GM18526 (cell line): ENCODE measurements around the gene TMPRSS6.

ENCODE experiments used
- POLR2A ChIP-seq: IDR thresholded peaks from 3 replicates; pipeline ENCODE4 v1.6.1; 2011; ENCODE audit not compliant: insufficient read length; ENCODE audit errors: extremely low read depth

TMPRSS6 gene

DNA sequence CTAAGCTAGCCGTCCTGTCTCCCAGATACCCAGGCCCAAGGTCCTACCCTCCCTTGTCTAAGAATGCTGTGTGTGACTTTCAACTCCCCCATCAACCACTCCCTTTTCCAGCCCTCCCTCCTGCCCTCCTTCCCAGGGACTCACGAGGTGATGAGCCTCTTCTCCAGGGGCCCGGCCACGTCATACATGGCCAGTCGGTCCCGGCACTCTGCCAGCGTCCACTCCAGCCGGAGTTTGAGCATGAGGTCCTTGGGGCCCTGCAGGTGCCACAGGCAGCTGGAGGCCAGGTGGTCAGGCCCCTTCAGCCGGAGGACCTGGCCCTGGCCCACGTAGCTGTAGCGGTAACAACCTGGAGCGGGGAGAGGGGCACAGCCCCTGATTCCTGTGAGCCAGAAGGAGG lies 20.1 kb downstream of the TMPRSS6 start:
- TF ChIP-seq POLR2A = no peak

DNA sequence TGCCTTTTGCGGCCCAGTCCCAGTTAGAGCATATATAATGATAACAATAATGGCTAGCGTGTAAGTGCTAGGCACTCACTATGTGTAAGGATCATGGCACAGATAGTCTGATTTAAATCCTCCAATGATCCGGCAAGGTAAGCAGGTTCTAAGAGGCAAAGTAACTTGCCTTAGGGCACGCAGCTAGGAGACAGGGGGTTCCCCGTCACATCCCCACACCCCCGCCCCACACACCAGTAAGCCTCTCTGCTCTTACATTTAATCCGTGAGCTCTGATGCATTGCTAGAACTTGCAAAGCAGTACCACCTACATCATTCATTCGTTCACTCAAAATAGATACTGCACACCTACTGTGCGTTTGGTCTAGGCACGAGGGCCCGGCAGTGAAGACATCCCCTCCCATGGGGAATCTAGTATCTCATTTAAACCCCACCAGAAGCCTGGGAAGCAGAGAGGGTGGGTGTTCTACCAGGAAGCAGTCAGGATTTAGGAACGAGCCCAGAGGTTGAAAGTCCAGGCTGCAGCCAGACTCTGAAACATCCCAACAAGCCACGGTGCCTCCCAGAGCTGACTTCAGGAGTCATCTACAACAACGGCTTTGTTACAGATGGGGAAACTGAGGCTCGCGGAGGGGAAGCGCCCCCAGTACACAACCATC lies 20.6 kb downstream of the TMPRSS6 start:
- no peak for TF ChIP-seq POLR2A

DNA sequence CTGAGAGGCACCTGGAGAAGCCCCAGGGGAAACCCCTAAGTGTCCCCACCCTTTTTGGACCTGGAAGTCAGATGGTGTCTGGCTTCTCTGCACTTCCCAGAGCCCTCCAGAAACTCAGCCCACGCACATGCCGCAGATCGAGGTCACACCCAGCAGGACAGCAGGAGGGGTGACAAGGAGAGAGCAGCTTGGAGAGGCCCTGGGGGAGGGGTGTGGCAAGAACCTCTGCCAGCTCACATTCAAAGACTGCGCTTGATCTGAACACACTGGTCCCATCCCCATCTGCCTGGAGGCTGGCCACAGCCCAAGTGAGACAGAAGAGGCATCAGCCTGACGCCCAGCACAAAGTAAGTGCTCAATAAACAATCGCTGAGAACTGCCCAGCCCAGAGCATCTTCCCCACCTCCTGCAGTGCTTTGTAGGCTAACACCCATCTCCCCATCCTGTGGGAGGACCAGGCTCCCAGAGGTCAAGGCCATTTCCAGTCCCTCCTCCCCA lies 21.4 kb downstream of the TMPRSS6 start:
- TF ChIP-seq POLR2A = no peak

DNA sequence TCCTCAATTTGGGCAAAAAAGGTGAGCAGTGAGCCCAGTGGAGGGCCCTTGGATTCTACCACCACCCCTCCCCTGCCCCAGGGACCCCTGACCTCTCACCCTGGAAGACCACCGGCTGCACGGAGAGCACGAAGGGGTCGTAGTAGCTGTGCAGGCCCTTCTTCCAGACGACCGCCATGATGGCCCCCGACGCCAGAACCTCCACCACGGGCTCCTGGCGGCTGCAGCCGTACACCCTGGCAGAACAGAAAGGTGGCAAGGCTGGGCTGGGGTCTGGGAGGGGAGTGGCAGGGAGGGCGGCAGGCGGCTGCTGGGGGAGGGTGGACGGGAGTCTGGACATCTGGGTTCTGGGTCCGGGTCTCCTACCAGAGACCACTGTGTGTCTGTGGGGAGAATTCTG lies 23.3 kb downstream of the TMPRSS6 start:
- TF ChIP-seq POLR2A = no peak

DNA sequence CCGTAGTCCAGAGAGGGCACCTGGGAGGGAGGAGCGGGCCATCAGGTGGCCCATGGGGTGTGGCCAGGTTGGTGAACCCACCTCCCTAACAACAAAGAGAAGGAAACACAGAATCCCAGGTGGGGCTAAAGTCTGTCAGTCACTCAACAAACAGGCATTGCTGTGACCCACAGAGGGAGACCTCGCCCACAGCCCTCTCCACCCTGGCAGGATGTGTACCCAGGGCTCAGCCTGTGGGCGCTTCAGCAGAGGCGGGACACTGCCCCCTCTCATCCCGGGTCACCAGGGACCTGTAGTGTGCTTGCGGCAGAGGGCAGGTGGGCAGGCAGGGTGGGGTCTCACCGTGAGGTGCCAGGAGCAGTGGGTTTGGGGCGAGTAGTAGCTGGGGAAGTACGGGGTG lies 25.1 kb downstream of the TMPRSS6 start:
- no peak for TF ChIP-seq POLR2A

DNA sequence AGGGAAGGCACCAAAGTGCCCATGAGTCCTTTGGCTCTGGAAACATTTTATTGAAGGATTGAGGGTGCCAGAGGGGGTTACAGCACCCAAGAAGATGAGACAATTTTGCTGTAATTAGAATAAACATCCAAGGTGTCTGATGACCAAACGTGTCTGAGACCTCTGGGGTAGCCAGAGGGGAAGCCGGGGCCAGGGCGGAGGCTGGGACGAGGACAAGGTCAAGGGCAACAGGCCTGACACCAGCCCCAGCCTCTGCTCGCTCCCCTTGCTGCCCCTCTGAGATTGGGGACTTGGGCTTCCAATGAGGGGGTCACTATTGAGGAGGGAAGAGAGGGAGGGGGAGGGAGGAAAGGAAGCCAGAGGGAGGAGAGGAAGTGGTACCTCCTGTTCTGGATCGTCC lies 25.6 kb downstream of the TMPRSS6 start:
- TF ChIP-seq POLR2A = no peak

GRCh38 chr22:37082251-37082873 lies 27.2 kb downstream of the TMPRSS6 start:
- no peak for TF ChIP-seq POLR2A

DNA sequence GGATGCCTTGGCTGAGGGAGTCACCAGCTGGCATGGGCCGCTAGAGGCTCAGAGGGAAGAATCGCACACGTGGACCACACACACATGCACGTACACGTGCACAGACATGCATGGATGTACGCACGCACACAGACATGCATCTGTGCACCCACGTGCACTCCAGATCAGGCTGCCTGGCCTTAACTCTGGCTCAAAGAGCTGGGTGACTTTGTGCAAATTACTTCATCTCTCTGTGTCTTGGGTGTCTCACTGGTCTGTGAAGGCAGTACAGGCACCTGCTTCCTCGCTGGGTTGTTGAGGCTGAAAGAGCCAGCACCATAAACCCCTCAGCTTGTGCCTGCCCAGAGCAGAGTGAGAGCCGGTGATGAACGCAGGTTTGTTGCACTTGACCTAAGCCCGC lies 28.7 kb downstream of the TMPRSS6 start:
- no peak for TF ChIP-seq POLR2A

DNA sequence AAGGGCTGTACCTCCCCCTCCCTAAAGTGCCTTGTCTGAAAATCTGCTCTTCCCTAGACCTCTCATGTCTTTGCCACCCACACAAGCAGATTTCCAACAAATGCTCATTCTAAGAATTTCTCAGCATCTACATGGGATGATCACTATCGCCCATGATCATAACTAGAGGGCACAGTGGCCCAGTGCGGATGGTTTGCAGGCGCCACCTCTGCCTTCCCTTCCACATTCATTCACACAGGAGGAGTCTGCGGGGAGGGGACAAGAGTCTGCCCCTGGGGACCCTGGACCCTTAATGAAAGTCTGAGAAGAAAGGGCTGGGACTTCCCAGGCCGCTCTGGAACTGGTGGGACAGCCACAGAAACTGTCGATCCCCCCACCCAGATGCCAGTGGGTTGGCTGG lies 29.1 kb downstream of the TMPRSS6 start:
- TF ChIP-seq POLR2A = no peak

DNA sequence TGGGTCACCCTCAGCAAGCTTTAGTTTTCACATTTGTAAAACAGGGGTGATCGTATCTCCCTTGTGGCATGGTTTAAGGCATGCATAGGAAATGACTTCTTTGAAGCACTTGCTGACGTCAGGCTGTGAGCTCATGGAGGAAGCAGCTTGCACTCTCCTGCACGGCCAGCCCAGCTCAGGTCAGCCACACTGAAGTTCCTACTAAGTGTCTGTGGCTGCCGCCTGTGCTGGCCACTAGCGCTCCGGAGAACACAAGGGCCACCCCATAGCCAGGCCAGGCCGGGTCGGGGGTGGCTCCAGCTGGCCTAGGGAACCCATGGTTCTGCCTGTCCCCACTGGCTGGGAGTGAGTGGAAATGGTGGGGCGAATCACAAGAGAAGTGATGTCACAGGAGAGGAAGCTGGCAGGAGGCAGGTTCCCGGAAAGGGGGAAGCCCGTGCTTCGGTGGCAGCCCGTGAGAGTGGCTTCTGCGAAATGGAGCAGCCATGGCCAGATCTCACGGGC lies 29.8 kb downstream of the TMPRSS6 start:
- TF ChIP-seq POLR2A = no peak

DNA sequence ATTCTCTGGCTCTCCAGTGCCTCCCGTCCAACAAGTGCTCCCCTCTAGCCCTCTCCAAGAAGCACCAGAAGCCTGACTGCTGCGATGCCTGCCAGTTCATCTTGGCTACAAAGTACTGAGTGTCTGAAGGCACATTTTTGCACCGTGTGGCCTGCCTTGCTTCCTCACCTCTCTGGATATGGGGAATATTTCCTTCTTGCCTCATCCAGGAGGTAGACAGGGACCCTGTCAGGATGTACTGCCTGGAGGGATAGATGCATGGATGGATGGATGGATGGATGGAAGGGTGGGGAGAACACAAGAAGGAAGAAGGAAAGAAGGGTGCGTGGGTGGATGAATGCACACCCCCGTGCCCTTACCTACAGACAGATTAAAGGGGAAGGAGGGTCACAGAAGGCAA lies 30.4 kb downstream of the TMPRSS6 start:
- no peak for TF ChIP-seq POLR2A

DNA sequence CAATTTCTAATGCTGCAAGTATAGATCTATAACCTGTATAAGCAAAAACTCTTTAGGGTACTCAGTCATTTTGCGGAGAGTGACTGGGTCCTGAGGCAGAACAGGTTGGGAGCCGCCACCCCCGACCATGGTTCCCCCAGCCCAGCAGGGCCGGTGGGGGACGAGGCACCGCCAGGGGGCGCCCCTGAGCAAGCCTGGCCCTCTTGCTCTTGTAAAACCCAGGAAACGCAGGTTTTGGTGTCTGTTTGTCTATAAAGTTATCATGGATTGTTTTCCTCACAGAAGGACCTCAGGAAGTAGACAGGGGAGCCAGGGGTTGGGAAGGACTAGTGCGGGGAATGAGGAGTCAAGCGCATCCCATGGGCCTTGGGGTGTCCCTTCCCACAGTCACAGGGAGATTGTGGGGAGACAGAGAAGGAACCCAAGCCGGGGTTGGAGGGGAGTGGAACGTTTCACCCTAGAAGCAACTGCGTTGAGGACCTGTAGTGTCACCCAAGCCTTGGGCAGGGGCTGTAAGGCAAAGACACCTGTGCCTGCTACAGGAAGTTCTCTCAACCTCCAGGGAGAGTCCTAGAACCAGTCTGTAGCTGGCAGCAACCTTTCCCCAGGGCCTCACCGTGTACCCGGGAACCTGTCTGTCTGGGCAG lies 31.6 kb downstream of the TMPRSS6 start:
- no peak for TF ChIP-seq POLR2A

GRCh38 chr22:37075822-37076433 lies 33.6 kb downstream of the TMPRSS6 start:
- no peak for TF ChIP-seq POLR2A

GRCh38 chr22:37075046-37075445 lies 34.5 kb downstream of the TMPRSS6 start:
- no peak for TF ChIP-seq POLR2A

DNA sequence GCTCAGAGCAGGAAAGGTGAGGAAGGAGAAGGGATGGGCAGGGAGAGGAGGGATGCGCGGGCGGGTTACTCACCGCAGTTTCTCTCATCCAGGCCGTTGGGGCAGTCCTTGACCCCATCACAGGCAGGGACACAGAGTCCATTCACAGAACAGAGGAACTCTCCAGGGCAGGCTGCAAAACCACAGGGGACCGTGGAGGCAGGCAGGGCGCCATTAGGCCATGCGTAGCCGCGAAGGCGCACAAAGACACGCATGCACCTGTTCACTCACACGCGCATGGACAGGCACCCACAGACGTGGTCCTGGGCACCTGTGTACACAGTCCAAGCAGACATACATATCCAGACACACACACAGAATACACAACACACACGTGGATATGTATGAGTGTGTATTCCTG lies 35.0 kb downstream of the TMPRSS6 start:
- no peak for TF ChIP-seq POLR2A

- TF ChIP-seq POLR2A = no peak
Observed at GRCh38 chr22:37072673-37073072, 36.8 kb downstream of the TMPRSS6 start.

DNA sequence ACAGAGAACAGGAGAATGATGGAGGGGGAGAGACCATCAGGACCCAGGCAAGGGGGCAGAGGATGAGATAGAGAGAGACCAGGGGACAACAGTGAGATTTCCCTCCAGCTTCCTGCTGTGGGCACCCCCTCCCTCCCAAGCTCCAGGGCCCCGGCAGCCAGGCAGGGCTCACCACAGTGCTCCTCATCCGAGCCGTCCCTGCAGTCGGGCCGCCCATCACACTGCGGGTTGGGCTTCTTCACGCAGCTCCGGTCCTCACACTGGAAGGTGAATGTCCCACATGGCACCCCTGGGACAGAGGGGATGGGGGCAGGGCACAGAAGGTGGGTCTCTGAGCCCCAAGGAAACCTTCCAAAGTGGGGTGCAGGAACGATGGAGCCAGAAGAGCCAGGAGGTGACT lies 38.8 kb downstream of the TMPRSS6 start:
- TF ChIP-seq POLR2A = no peak

GRCh38 chr22:37070334-37070733 lies 39.2 kb downstream of the TMPRSS6 start:
- TF ChIP-seq POLR2A = no peak
